Gastrocnemius medialis (tissue), 4 donors: ENCODE data around the gene CACNA1A.
A peak's percentile ranks its signal among the peaks of the same experiment; 100 is the strongest.

Source experiments
- POLR2A ChIP-seq, 2 donors: fragments of 450-650 bp; IDR thresholded peaks; one replicate each; pipeline ENCODE4 v1.6.1; 2017; ENCODE audit warnings: antibody characterized with exemption in 2 of 2, mild to moderate bottlenecking in 2 of 2, moderate library complexity in 2 of 2
- TF ChIP-seq, protein P1 (sequence below), 5 experiments: fragments of 450-650 bp in 3 of 5; fragments of 200-600 bp in 2 of 5; sonication (generic) in 2 of 5; IDR thresholded peaks in 4 of 5; conservative IDR thresholded peaks in 1 of 5; 1 replicate in 4 of 5; 2 replicates in 1 of 5; pipeline ENCODE4 v1.5.1; 2016 to 2019; ENCODE audit warnings: antibody characterized with exemption in 5 of 5, mild to moderate bottlenecking in 3 of 5, moderate library complexity in 3 of 5

GRCh38 chr19:13277104-13277809 is 229.0 kb downstream of the CACNA1A start:
- TF ChIP-seq, protein P1, sequence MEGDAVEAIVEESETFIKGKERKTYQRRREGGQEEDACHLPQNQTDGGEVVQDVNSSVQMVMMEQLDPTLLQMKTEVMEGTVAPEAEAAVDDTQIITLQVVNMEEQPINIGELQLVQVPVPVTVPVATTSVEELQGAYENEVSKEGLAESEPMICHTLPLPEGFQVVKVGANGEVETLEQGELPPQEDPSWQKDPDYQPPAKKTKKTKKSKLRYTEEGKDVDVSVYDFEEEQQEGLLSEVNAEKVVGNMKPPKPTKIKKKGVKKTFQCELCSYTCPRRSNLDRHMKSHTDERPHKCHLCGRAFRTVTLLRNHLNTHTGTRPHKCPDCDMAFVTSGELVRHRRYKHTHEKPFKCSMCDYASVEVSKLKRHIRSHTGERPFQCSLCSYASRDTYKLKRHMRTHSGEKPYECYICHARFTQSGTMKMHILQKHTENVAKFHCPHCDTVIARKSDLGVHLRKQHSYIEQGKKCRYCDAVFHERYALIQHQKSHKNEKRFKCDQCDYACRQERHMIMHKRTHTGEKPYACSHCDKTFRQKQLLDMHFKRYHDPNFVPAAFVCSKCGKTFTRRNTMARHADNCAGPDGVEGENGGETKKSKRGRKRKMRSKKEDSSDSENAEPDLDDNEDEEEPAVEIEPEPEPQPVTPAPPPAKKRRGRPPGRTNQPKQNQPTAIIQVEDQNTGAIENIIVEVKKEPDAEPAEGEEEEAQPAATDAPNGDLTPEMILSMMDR (IDR thresholded peaks at IDR 0.05 in 4 of 5, conservative IDR thresholded peaks at IDR 0.05 in 1 of 5): peak; percentile 56 to 75 (median 65)
- no peak for TF ChIP-seq POLR2A (IDR thresholded peaks at IDR 0.05)
